DMS153 treated with DMSO at 0.1 percent for 48 hours (cell line): ENCODE data around the gene ANKRD53.

ENCODE experiments used
- DNase-seq: peaks from one replicate; lab custom pipeline; 2025; ENCODE audit not compliant: unreplicated experiment; lab: John Stamatoyannopoulos, UW

Gene ANKRD53

DNA sequence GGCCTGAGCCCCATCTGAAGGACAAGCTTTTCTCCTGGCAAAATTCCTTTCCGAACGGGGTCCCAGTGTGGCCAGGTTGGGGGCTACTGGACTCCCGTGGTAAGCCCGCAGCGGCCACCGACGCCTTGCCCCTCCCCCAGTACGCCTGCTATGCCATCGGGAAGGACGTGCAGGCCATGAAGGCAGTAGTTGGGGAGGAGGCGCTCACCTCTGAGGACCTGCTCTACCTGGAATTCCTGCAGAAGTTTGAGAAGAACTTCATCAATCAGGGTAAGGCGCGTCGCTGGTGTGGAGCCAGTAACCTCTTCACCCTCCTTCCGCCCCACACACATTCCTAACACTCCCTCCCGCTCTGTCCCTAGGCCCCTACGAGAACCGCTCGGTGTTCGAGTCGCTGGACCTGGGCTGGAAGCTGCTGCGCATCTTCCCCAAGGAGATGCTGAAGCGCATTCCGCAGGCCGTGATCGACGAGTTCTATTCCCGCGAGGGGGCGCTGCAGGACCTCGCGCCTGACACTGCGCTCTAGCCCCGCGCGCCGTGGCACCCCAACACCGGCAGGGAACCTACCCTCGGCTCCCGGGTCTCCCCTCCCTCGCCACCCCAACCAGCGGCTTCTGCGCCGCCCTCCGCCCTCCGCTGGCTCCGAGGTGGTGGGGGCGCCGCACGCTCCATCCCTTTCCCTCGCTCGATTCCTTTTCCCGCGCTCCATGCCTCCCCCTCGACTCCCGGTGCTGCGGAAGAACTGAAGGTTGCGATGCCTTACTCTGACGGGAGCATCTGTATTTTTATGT lies 13.6 kb upstream of the ANKRD53 start:
- DNase-seq = peak; percentile 2

DNA sequence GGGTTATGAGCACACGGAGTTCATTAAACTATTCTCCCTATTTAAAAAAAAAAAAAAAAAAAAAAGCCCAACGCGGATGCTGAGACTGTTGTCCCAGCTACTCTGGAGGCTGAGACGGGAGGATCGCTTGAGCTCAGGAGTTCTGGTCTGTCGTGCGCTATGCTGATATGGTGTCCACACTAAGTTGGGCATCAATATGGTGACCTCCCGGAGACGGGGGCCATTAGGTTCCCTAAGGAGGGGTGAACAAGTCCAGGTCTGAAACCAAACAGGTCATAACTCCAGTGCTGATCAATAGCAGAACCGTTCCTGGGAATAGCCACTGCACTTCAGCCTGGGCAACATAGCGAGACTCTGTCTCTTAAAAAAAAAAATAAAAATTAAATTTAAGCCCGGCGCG lies 12.9 kb upstream of the ANKRD53 start:
- no peak for DNase-seq

DNA sequence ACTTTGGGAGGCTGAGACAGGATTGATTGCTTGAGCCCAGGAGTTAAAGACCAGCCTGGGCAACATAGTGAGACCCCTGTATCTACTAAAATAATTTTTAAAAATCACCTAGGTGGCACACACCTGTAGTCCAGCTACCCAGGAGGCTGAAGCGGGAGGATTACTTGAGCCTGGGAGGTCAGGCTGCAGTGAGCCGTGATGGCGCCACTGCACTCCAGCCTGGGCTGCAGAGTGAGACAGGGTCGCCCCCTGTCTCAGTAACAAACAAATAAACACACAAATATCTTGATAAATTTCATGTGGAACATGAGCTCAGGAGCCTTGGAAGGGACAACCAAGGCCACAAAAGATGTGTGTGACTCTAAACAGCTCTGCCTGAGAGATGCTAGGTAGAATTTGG lies 11.7 kb upstream of the ANKRD53 start:
- no peak for DNase-seq

DNA sequence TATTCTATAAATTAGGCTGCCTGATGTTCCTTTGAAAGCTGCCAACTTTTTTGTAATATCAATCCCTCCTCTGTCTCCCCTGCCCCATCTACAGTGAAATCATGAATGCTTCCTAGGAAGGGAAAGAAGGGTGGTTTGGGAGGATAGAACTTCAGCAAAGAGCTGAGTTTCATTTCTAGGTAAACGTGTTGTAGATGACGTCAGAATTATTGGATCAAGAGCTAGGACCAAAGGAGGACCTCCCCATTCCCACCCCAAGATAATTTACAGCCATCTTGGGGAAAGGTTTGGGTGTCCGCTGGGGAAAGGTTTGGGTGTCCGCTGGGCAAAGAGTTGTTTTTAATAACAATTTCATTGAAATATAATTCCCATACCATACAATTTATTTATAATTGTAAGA lies 11.2 kb upstream of the ANKRD53 start:
- DNase-seq = no peak

DNA sequence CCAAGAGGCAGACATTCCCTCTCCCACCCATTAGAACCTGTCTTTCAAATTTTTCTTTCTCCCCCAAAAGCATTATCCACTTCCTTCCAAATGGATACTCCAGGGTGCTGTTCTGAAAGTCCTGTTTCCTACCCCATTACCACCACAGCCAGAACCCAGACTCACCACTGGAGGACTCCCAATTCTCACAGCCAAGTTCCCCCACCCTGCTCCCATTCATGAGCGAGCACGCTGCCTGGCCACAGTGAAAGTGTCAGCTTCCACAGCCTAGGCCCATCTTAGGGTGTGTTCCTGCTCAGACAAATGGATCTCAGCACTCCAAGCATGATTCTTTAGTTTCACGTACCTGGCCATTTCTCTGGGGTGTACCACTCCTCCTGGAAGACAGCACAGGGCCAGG lies 3.8 kb upstream of the ANKRD53 start:
- DNase-seq = no peak

DNA sequence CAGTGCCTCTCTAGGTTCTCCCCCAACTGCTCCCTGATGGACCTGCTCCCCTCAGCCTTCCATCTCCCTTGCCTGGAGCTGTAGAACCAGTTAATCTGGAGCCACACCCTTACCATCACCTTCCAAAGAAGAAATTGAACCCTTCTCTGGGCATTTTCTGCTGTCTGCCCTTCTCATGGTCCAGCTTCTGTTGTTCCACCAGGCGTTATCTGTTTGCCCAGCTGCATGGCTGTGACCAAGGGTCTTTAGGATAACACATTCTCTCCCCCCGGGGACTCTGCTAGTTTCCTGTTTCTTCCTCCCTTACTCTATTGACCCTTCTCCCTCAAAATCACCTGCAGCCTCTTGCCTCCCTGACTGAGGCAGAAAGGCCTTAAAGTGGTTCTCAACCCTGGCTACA lies 3.2 kb upstream of the ANKRD53 start:
- DNase-seq = no peak

DNA sequence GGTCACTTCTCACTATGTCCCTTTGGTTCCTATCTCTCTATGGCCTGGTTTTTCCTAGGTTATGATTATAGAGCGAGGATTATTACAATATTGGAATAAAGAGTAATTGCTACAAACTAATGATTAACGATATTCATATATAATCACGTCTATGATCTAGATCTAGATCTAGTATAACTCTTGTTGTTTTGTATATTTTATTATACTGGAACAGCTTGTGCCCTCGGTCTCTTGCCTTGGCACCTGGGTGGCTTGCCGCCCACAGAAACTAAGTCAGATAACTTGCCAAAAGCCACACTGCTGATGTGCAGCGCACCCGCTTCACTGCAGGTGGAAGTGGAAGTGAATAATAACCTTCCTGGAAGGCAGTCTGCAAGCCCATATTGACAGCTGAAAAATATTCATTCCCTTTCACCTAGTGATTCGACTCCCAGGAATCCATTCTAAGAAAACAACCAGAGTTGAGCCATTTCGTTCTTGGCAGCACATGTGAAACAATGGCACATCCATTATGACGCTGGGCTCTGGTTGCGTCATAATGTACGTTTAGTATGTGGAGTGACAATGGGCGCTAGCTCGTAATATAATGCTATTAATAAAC lies 725 bp upstream of the ANKRD53 start:
- DNase-seq = peak; percentile 26

DNA sequence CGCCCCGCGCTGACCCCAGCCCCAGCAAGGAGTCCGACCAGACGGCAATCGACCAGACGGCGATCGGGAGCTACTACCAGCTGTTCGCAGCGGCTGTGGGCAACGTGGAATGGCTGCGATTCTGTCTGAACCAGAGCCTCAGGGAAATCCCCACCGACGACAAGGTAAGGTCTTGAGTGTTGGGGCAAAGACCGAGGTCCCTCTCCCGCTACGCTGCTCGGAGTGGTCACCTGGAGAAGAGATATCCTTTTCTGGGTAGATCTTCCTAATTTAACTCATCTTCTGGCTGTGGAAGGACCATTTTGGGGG lies 704 bp downstream of the ANKRD53 start:
- no peak for DNase-seq

DNA sequence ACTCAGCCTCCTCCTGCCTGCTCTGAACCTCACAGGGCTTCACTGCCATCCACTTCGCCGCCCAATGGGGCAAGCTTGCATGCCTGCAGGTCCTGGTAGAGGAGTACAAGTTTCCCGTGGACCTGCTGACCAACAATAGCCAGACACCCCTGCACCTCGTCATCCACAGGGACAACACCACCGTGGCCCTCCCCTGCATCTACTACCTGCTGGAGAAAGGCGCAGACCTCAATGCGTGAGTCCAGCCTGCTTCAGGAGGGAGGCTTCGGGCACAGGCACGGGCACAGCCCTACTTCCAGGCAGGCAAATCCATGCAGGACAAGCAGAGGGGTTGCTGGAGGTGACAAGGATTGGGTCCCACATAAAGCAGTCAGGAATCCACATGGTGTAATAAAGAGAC lies 1.2 kb downstream of the ANKRD53 start:
- no peak for DNase-seq

DNA sequence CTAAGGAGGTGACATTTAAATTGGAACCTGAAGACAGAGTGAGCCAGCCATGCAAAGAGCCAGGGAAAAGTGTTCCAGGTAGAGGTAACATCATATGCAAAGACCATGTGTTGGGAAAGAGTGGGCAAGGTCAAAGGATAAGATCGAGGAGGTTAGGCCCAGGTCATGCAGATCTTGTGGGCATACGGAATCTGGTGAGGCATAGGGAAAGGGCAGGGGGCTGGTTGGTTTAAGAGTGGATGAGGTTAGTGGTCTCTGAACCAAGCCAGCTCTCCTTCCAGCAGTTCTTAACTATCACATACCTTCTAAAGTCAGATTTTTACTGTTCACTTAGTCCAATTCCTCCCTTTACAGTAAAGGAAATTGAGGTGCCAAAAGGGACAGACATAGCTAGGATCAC lies 3.0 kb downstream of the ANKRD53 start:
- DNase-seq = no peak

DNA sequence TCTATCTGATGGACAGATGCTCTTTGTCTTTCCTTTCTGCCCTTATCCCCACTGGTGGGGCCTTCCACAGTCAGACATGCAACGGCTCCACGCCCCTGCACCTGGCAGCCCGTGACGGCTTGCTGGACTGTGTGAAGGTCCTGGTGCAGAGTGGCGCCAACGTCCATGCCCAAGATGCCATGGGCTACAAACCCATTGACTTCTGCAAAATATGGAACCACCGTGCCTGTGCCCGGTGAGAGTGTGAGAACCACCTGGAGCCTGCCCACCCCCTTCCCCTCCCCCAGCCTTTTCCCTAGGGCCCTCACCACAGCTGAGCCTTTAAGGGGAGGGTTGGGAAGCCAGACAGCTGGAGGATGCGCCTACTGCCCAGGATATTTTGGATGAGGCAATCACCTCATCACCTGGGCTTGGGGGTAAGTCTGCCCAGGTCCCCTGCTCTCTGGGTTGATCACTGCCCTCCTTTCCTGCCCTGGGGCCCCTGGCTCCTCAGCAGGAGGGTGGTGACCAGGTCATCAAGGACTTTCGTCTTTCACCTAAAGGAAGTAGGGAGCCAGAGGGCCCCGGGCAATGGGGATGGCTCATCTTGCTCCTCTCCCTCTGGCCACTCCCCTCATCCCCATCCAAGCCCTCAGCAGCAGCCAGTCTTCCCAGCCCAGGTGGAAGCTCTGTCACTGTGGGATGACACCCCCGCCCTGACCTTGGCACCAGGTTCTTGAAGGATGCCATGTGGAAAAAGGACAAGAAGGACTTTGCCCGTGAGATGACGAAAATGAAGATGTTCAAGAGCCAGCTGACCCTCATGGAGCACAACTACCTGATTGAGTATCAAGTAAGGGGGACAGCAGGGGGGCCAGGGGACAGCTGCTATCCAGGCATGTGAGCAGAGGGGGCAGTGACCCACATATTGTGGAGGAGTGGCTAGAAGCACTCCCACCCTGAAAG lies 3.7 kb downstream of the ANKRD53 start:
- DNase-seq = no peak

DNA sequence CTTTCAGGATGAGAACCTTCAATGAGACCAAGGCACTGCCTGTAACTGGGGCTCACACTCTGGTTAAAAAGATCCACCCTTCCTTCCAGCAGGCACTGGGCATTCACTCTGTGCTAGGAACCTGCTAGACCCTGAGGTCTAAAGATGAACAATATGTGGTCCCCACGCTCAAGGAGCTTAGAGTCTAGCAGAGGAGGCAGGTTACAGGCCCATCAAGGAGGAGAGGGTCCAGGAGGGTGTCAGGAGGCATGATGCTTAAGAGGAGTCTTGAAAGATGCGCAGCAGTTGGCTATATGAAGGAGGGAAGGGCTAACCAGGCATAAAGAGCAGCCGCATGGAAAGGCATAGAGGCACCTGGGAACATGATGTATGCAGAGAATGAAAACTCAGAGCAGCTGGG lies 4.5 kb downstream of the ANKRD53 start:
- no peak for DNase-seq

DNA sequence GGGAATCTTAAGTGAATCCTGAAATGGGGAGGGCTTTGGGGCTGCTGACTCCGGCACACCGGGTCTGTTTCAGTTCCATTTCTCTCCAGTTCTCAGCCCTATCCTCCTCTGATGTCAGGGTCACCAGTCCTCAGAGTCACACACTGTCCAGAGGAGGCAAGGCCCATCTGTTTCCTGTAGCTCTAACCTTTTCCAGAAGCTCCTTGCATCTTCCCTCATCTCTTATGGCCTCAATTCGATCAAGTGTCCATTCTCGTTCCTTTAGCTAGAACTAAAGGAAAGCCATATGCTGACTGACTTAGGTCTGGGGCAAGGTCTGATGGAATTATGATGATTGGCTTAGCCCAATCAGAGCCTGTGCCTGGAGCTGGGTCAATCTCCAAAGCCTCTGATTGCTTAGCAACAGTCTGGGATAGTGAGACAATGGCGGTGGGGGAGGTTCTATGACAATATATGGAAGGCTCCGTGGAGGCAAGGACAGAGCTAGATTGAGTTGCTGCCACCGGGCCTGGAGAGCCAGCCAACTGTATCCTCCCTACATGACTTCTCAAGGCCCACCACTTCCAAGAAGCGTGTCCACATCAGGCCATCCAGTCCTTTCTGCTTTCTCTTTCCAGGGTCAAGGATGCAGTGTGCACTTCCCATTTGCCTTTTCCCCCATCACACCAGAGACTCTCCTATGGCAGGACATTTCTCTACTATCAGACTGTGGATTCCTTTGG lies 5.2 kb downstream of the ANKRD53 start:
- no peak for DNase-seq

DNA sequence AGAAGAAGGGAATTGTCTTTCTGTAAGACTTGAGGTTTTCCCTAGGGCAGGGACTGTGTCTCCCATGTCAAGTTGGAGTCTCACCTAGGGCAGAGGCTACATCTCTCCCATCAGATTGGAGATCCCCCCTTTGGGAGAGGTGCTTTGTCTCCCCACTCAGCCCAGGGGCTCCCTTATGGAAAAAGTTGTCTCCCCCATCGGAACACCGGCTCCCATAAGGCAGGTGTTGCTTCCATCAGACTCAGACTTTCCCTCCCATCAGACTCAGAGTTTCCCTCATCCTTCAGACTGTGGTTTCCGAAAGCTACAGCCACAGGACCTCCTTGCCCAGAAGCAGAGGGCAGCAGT lies 5.8 kb downstream of the ANKRD53 start:
- no peak for DNase-seq

DNA sequence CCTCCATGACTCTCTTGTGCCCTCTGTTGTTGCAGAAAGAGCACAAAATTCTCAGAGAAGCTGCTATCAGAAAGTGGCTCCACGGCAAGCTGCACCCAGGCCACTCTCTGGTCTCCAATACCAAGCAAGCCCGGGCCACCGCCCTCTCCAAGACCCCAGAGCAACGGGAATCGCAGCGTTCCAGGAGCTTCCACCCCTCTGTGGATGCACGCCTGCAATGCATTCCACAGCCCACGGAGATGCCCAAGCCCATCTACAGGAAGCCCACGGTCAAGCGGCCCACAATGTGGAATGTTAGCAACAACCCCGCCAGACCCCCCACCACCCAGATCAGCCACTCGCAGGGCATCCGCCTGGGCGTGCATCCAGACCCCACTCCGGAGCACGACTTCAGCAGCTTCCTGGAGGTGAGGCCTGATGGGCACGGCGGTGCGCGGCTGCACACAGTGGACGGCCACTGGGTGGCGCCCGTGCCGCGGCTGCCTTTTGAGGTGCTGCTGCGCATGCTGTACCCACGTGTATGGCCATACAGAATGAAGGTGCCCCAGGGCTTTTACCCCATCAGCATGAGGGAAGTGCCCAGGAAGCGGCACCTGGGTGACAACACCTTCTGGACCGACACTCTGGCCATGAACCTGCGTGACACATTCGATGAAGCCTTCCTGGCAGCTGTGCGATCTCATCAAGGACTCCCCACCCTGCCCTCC lies 6.3 kb downstream of the ANKRD53 start:
- no peak for DNase-seq

DNA sequence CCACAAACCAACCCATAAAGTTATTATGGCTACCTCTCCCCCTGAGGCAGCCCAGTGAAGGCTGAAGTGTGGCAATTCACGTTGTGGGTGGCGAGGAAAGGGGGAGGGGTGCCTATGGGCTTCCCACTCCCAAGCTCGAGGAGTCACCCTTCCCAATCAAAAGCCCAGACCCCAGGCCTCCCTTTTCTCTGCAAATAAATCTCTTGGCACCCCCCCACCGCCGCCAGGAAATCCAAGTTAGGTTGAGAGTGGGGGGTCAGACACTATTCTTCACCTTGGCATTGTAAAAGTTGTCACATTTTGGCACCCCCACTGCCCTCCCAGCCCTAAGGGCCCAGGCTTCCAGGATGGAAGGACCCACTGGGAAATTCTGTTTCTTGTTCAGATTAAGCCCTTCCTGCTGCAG lies 6.9 kb downstream of the ANKRD53 start:
- no peak for DNase-seq

DNA sequence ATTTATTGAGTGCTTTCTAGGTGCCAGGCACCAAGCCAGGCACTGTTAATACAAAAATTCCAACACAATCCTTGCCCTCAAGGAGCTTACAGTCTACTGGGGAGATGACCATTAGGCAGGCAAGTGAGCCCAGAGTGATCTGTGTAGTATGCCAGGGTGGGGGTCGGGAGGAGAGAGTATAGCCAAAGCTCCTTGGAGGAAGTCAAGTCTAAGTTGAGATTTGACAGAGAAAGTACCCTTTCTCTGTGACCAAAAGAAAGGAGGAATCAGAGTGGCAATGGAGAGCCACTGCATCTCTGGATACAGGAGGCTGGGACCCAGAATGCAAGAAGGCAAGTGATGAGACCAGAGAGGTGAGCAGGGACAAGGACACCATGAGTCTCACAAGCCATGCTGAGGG lies 7.5 kb downstream of the ANKRD53 start:
- no peak for DNase-seq

DNA sequence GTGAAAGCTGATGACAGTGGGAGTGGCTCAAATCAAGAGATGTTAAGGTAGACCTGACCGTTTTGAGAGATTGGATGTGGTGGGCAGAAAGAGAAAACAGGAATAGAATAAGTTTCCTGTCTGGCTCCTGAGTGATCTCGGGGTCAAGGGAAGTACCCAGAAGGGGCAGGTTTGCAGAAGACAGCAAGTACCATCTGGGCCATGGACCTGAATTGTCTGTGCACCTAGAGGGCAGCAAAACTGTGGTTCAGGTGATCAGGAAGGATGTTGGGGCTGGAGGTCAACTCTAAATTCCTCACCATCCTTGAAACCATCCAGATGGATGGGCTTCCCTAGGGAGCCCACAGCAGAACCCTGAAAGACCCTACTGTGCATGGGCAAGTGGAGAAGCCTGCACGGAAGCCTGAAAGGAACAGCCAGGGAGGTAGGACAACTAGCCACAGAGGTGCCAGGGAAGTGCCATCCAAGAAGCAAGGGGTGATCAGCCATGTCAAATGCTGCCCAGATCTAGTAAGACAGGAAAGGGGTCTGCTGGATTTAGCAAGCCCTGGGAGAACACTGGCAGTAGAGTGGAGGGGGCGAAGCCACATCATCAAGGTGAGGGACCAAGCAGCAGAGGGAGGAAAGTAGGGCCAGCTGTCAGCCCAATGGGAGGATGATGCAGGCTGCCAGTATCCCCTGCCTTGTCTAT lies 8.2 kb downstream of the ANKRD53 start:
- DNase-seq = no peak

DNA sequence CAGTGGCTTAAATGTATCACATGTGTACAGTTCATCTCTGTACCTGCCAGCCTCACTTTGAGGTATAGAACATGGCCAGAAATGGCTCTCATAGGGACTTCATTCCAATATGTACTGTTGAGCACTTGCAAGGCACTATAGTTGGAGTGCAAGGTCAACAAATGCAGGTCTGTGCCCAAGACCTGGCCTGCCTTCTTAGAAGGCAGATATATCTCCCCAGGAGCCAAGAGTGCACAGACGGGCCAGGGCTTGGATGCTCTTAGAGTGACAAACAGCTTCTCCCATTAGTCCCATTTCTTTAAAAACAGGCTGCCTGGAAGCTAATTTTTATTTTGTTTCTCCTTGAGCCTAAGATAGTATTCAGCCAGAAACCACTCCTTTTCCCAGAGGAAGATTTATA lies 9.0 kb downstream of the ANKRD53 start:
- no peak for DNase-seq

DNA sequence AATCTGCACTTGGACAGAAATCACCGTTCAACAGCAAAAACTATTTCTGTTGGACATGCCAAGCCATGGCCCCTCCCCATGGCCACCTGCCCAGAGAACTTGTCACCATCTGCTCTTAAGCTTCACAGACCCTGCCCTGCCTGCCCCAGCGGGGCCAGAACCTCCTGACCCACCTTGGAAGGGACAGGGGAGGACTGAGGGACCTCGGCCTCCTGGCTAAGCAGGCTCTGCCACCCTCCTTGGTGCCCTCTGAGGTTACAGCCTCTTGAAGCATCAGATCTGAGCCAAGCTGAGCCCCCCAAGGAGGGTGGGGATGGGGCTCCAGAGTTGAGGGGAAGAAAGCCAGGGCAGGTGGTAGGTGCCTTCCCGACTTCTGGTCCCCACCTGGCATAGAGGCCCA lies 9.7 kb downstream of the ANKRD53 start:
- no peak for DNase-seq
